ENCODE measurements around the gene GAK. TPM values are rescaled to one million over a fixed set of nuclear protein-coding genes. Genes with fewer than 3 reads are reported as not detected.

Gene GAK
- total and polyA plus RNA-seq, 2 of the 4 experiments (the other 2 are of a cell fraction), result 45.1 to 133 TPM

DNA sequence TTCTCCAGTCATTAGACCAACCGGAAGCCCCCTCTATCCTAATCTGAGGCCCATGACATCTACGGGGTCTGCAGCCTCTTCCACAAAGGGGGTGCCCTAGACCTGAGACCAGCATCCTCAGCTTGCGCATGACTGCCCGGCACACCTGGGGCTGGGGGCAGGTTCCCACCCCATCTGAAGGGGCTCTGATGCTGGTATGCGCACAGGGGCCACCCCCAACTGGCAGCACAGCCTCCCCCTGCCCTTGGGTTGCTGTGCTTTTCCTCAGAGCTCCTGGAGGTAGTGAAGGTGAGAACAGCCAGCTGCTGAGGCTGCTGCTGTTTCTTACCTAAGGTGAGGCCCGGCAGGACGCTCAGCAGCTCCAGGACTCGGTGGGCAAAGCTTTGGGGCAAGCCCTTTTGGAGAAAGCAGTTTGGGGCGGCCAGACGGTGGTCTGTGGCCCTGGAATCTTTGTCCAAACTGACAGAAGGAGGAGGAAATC, 87.3 kb downstream of the GAK start:
- POLR2A ChIA-PET (ENCODE audit: unreplicated experiment), result no interaction called here
- H3K27me3 ChIP-seq (ENCODE audit: control insufficient read depth, insufficient read depth, low read length), result no peaks in the 10 kb centered on the region
- H2AK9ac ChIP-seq (replicated peaks; ENCODE audit: low read depth, low read length, poor library complexity), result peak overlapping the region; percentile 66
- DNase-seq (no peak), ATAC-seq (ENCODE audit: low read depth) (no peak)
- H4K8ac ChIP-seq (ENCODE audit: low read depth in 2 of 2, low read length in 2 of 2), result no peak overlapping the region
- in situ Hi-C loops (cut with MboI; ENCODE audit: low sequenced_read_pairs), result no loop called here
- H2AK5ac ChIP-seq (ENCODE audit: low read depth, low read length), result no peak overlapping the region
- no peak overlapping the region for H3K56ac ChIP-seq (ENCODE audit: extremely low read depth, insufficient read depth, low read length)
- WGBS, 2 experiments (ENCODE audit: extremely low coverage in 2 of 2, insufficient read length in 1 of 2), result no CpG with 5 or more reads among the region's 10 CpGs
- no peaks in the 10 kb centered on the region for H3K9me3 ChIP-seq (ENCODE audit: control insufficient read depth, insufficient read depth, low read length)
- peak overlapping the region; percentile 46 for H2AFZ ChIP-seq (replicated peaks; ENCODE audit: low read length, poor library complexity)
- CTCF ChIA-PET, result no interaction called here
- H4K91ac ChIP-seq (ENCODE audit: insufficient read depth, low read depth, low read length), result no peak overlapping the region
- H3K4me3 ChIP-seq (ENCODE audit: insufficient read depth, low read depth, low read length), result no peak overlapping the region
- H3K9ac ChIP-seq (ENCODE audit: low read depth, low read length), result no peak overlapping the region
- intact Hi-C loops (cut with micrococcal nuclease), result no loop called here
- H3K36me3 ChIP-seq (ENCODE audit: control insufficient read depth, insufficient read depth, low read length), result peaks cover 17% of the 10 kb centered on the region
- H2BK20ac ChIP-seq (ENCODE audit: low read depth, low read length), result no peak overlapping the region
- H3K9me1 ChIP-seq (ENCODE audit: insufficient read depth, low read length), result no peaks in the 10 kb centered on the region
- no peak for TF ChIP-seq MAFK (IDR thresholded peaks at IDR 0.05; ENCODE audit: low read depth, low read length)
- TF ChIP-seq SMC3 (IDR thresholded peaks at IDR 0.05; ENCODE audit: low read depth, low read length), result no peak
- TF ChIP-seq CHD1 (IDR thresholded peaks at IDR 0.05; ENCODE audit: low read depth, low read length), result no peak
- no peak for TF ChIP-seq BHLHE40 (IDR thresholded peaks at IDR 0.05; ENCODE audit: low read depth, low read length)
- TF ChIP-seq FOS (IDR thresholded peaks at IDR 0.05; ENCODE audit: low read depth, low read length), result no peak
- TF ChIP-seq RAD21 (IDR thresholded peaks at IDR 0.05; ENCODE audit: low read length), result no peak
- TF ChIP-seq MXI1 (IDR thresholded peaks at IDR 0.05; ENCODE audit: borderline replicate concordance, low read depth, low read length), result no peak
- TF ChIP-seq RFX5 (IDR thresholded peaks at IDR 0.05; ENCODE audit: low read depth, low read length), result no peak
- TF ChIP-seq, protein P1, sequence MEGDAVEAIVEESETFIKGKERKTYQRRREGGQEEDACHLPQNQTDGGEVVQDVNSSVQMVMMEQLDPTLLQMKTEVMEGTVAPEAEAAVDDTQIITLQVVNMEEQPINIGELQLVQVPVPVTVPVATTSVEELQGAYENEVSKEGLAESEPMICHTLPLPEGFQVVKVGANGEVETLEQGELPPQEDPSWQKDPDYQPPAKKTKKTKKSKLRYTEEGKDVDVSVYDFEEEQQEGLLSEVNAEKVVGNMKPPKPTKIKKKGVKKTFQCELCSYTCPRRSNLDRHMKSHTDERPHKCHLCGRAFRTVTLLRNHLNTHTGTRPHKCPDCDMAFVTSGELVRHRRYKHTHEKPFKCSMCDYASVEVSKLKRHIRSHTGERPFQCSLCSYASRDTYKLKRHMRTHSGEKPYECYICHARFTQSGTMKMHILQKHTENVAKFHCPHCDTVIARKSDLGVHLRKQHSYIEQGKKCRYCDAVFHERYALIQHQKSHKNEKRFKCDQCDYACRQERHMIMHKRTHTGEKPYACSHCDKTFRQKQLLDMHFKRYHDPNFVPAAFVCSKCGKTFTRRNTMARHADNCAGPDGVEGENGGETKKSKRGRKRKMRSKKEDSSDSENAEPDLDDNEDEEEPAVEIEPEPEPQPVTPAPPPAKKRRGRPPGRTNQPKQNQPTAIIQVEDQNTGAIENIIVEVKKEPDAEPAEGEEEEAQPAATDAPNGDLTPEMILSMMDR (conservative IDR thresholded peaks at IDR 0.05; ENCODE audit: low read depth, low read length), result no peak
- no peak for TF ChIP-seq RCOR1 (IDR thresholded peaks at IDR 0.05; ENCODE audit: insufficient replicate concordance, low read length)
- no peak for TF ChIP-seq NFE2L2 (IDR thresholded peaks at IDR 0.05; ENCODE audit: low read depth, low read length)
- TF ChIP-seq, protein P2, sequence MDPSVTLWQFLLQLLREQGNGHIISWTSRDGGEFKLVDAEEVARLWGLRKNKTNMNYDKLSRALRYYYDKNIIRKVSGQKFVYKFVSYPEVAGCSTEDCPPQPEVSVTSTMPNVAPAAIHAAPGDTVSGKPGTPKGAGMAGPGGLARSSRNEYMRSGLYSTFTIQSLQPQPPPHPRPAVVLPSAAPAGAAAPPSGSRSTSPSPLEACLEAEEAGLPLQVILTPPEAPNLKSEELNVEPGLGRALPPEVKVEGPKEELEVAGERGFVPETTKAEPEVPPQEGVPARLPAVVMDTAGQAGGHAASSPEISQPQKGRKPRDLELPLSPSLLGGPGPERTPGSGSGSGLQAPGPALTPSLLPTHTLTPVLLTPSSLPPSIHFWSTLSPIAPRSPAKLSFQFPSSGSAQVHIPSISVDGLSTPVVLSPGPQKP (IDR thresholded peaks at IDR 0.05; ENCODE audit: borderline replicate concordance, low read depth, low read length), result no peak
- no peak for TF ChIP-seq CEBPB (IDR thresholded peaks at IDR 0.05; ENCODE audit: low read depth, low read length)
- TF ChIP-seq MAZ (IDR thresholded peaks at IDR 0.05; ENCODE audit: borderline replicate concordance, low read depth, low read length), result no peak
- TF ChIP-seq, protein P3, sequence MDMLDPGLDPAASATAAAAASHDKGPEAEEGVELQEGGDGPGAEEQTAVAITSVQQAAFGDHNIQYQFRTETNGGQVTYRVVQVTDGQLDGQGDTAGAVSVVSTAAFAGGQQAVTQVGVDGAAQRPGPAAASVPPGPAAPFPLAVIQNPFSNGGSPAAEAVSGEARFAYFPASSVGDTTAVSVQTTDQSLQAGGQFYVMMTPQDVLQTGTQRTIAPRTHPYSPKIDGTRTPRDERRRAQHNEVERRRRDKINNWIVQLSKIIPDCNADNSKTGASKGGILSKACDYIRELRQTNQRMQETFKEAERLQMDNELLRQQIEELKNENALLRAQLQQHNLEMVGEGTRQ (IDR thresholded peaks at IDR 0.05; ENCODE audit: low read depth, low read length), result no peak
- TF ChIP-seq POLR2A (IDR thresholded peaks at IDR 0.05; ENCODE audit: low read depth, low read length), result no peak
- no peak overlapping the region for H3K4me2 ChIP-seq (ENCODE audit: low read depth, low read length)
- H3K14ac ChIP-seq (replicated peaks; ENCODE audit: low read depth, low read length), result no peak overlapping the region
- no peak overlapping the region for H2BK15ac ChIP-seq (ENCODE audit: low read depth, low read length)
- no peak overlapping the region for H3K4ac ChIP-seq (ENCODE audit: low read depth, low read length)
- no peak overlapping the region for H3K27ac ChIP-seq (ENCODE audit: insufficient read depth, low read length)
- no peak overlapping the region for H3K23ac ChIP-seq (ENCODE audit: low read depth, low read length)
- dilution Hi-C loops (cut with HindIII; ENCODE audit: low sequenced_read_pairs, unreplicated experiment), result no loop called here
- H3K79me1 ChIP-seq (ENCODE audit: low read depth in 1 of 2, low read length in 2 of 2), result no peaks in the 10 kb centered on the region
- BruUV-seq (replicated peaks), result no TSS peak
- peaks cover 8% of the 10 kb centered on the region; the same call in 1 of the 2 replicates for H3K4me1 ChIP-seq (ENCODE audit: control insufficient read depth, insufficient read depth, low read length)
- H4K20me1 ChIP-seq (ENCODE audit: insufficient read depth, low read length), result no peaks in the 10 kb centered on the region; the same call in 1 of the 2 replicates
- H4K5ac ChIP-seq (ENCODE audit: low read depth, low read length), result no peak overlapping the region
- H2BK5ac ChIP-seq (ENCODE audit: low read depth, low read length, poor library complexity, severe bottlenecking), result no peak overlapping the region
- no peak overlapping the region for H3K18ac ChIP-seq (ENCODE audit: low read depth, low read length)
- no peak overlapping the region for H2BK120ac ChIP-seq (ENCODE audit: low read depth, low read length)

Data from IMR-90 (cell line).